MM.1S (cell line): ENCODE results near the gene THTPA.

Experiments
- EZH2 ChIP-seq: fragments of 300-600 bp; sonication (generic); optimal IDR thresholded peaks from 2 replicates; pipeline ENCODE3; 2017; ENCODE audit warnings: low read depth, mild to moderate bottlenecking, antibody characterized with exemption, low read length, mixed read lengths
- TF ChIP-seq, protein P1 (sequence below): fragments of 300-600 bp; sonication (generic); IDR thresholded peaks from 2 replicates; pipeline ENCODE4 v1.5.1; 2016; ENCODE audit warnings: antibody characterized with exemption, low read length, mixed read lengths

- TF ChIP-seq, protein P1, sequence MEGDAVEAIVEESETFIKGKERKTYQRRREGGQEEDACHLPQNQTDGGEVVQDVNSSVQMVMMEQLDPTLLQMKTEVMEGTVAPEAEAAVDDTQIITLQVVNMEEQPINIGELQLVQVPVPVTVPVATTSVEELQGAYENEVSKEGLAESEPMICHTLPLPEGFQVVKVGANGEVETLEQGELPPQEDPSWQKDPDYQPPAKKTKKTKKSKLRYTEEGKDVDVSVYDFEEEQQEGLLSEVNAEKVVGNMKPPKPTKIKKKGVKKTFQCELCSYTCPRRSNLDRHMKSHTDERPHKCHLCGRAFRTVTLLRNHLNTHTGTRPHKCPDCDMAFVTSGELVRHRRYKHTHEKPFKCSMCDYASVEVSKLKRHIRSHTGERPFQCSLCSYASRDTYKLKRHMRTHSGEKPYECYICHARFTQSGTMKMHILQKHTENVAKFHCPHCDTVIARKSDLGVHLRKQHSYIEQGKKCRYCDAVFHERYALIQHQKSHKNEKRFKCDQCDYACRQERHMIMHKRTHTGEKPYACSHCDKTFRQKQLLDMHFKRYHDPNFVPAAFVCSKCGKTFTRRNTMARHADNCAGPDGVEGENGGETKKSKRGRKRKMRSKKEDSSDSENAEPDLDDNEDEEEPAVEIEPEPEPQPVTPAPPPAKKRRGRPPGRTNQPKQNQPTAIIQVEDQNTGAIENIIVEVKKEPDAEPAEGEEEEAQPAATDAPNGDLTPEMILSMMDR = no peak
- TF ChIP-seq EZH2 = no peak
Measured at GRCh38 chr14:23550131-23550811, 5.8 kb upstream of the THTPA start.
